Left kidney (tissue), 2 donors: Measurements from ENCODE around the gene PRKACA. TPM values are rescaled to one million over a fixed set of nuclear protein-coding genes. Genes with fewer than 3 reads are reported as not detected.
A peak's percentile ranks its signal among the peaks of the same experiment; 100 is the strongest.

Source experiments
- DNase-seq: peaks from one replicate; pipeline ENCODE4 v3.0.0-alpha.2; 2013
- polyA plus RNA-seq: library from polyadenylated mRNA; unstranded; fragments of 120-200 nt; gene quantifications from one replicate; pipeline ENCODE4 v1.2.1, GENCODE V29; 2013; ENCODE audit not compliant: insufficient read length

Gene PRKACA
- polyA plus RNA-seq, 1 donor = 96.2 TPM

DNA sequence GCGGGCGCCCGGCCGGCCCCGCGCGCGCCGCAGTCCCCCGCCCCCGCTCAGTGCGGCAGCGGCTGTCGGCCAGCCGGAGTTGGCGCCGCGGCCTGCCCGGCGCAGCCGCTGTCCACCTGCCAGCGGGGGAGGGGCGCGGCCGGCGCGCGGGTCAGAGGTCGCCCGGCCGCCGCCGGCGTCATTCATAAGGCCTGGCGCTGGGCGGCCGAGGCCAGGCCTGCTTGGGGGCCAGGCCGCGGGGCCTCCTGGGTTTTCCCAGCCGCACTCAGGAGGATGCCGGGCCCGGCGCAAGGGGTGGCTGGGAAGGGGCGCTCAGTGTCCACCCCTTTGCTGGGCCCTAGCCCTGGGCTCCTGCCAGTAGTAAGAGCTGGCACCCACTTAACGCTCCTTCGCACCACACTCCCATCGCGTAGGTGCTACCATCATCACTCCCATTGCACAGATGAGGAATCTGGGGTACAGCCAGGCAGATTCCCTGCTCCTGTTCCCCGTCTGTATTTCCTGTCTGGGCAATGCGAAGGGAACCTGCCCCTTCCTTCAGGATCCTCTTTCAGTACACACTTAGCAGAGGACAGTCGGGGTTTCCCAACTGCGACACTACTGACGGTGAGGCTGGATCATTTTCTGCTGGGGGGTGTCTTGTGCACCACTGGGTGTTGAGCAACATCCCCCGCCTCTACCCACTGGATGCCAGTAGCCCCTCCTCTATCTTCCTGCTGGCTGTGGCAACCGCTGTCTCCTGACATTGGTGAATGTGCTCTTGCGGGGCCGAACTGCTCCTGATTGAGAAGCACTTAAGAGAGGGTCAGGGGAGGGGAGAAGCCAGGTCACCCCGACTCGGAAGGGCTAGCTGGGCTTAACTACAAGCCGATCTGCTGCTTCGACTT is 846 bp upstream of the PRKACA start:
- DNase-seq = no peak

DNA sequence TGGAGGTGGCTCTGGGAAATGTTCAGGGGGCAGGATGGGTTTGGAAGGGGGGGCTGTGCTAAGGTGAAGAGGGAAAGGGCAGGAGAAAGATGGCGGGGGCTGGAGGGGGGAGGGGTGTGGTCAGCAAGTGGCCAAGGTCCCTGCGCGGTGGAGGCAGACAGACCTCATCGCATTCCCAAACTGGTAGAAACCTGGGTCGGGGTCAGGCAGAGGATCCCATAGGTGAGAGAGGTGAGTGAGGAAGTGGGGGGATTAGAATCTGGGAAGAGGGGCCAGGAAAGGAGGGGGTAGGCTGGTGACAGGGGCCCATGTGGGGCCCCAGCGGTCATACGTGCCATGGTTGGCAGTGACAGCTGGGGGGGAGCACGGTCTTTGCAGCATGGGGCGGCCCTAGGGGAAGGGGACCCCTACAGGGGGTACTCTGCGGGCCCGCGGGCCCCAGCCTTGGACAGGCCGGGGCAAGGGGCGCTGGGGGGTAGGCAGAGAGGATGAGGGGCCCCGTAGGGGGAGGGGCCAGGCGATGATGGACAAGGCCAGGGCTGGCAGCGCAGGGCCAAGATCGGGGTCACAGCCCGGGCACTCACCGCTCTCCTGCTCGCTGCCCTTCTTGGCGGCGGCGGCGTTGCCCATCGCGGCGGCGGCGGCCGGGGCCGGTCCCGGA is 514 bp downstream of the PRKACA start:
- no peak for DNase-seq

DNA sequence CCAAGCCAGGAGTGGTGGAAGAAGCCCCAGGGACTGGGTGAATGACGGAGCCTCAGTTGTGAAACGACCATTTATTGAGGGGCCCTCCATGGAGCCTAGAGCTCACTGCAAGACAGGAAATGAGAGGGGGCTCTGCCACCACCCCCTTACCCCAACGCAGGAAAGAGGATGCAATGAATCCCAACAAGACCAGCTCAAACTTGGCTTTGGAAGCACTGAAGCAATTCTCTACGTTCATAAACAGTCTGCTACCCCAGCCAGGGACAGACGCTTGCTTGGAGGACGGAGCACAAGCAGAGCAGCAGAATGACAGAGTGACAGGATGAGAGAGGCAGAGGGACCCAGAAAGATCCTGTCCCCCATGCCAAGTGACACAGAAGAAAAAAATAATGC is 1.0 kb downstream of the PRKACA start:
- no peak for DNase-seq

DNA sequence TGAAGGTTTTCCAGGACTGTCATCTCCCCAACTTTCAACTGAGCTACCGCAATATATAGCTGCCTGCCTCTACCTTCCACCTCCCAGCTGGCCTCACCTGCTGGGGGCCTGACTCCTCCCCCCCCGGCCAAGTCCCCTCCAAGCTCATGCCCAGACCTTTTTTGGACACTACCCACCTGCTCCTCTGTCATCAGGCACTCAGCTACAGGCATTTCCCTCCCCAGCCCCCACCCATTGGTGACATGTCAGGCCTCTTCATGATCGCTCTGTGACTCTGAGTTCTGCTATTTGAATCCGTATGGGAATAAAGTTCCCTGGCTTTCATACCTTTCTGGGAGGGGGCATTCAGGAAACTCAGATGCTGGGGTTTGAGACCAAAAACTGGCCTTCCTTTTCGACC is 1.8 kb downstream of the PRKACA start:
- no peak for DNase-seq

DNA sequence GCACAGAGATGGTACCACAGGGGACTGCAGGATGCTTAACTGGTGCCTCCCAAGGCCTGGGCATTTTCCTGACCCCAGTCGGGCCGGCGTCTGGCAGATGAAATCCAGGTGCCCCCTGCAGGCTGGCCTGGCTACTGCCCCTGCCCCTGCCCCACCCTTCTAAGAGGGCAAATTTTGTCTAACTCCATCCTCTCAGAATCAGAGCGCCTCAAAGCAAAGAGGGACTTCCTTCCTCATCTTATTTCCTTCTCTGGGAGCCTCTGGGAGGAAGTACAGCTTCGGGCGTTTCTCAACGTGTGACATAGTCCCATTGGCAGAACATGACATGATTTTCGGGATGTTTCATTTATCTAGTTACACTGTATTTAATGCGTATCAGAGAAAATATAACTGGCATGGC is 2.7 kb downstream of the PRKACA start:
- DNase-seq = no peak

DNA sequence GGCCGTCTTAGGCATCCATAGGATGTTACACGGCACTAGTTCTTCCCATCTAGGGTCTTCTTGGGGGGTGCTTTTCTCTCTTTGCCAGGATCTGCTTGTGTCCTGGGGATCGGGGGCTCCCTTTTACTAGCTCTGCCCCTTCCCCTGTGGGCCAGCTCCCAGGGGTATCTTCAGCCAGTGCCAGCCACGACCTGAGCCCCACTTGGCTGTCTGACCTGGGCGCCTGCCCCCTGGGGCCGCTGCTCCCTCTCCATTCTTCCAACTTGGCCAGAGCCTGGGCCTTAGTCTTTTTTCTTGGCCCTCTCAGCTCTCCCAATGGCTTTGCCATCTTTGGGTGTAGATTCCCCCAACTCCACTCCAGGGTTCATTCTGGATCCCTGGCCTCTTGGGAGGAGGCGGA is 3.1 kb downstream of the PRKACA start:
- no peak for DNase-seq

DNA sequence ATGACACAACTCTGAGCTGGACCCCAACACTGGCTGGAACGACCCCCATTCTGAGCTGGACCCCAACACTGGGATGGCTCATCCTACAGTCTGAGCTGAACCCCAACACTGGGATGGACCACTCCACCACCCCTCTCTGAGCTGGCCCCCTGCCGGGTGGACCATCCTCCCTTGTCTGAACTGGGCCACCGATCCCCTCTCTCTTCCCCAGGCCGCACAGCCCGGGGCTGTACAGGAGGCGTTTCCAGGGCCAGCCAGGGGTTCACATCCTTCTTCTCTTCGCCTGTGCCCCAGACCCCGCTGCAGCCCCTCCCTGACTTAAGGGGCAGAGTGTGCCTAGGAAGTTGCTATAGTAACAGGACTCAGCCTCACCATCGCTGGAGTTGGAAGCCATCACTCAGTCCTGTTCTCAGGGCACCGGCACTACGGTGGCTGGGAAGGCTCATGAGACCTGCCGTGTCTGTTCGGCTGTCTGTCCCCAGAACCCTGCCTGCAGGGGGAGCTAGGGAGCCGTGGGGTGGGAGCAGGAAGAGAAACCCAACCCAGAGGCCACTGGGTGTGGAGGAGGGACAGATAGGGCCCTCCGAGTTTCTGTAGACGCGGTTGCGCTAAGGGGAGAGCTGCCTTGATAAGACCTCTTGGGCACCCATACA is 3.7 kb downstream of the PRKACA start:
- no peak for DNase-seq

DNA sequence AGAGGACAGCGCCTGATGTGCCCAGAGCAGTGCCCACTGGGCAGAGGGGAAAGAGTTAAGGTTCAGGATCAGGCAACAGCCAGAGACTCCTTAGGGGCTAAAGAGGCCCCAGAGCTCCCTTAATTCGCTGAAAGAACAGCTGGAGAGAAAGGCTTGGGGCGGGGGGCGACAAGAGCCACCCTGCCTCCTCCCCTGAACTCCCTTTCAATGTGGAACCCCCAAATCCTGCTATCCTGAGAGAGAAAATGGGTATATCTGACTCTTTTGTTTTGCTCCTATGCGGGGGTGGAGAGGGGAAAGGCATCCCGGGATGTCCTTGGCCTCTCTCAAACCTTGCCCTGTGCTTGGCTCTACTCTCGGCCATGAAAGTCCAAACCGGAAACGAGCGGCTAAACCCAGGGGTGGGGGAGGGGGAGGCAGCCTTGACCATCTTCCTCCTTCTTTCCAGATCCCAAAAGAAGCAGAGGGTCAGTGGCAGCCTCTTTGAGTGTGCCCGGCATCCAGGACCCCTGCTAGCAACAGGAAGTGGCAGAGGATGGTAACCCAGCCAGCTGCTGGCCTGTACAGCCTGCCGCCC is 4.7 kb downstream of the PRKACA start:
- DNase-seq = peak; percentile 38

DNA sequence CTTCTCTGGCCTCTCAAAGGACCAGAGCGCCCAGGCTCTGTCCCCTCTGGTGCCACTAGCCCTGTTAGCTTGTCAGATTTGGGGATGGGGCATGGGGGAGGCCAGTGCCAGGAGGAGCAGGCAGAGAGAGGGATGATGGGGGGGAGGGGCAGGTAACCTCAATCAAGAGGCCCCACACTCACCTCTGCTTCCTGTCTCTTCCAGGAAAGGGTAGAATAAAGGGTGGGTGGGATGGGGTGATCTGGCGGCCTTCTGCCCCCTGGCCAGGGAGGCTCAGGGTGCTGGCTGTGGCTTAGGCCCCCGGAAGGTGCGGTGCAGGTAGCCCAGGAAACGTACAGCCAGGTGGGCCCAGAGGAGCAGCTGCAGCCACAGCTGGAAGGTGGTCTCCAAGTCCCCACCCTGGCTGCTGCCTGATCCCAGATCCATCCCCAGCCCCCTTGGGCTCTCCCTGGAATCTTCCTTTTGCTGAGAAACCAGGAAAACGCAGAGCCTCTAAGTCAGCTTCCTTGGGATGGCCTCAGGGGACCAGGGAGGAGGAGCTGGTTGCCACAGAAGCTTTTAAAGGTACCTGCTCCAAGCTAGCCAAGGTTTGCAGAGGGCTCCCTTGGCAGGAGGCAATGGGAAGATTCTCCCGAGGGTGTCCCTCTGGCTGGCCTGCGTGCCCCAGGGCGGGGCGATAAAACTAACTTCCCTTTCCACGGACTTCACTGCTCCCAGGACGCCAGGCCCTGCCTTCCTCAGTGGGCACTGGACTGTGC is 5.3 kb downstream of the PRKACA start:
- no peak for DNase-seq

DNA sequence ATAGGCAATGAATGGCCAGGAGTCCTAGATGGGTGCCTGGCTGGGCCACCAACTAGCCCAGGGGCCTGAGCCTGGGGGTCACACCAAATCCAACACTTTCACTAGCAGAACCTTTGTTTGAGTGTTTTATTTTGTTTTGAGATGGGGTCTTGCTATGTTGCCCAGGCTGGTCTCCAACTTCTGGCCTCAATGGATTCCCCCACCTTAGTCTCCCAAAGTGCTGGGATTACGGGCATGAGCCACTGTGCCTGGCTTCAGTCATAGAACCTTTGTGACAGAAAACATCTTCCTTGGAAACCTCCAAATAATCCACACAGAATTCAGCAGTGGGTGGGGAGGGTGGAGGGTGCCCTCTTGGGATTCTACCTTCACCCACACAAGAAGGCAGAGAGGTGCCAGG is 6.1 kb downstream of the PRKACA start:
- DNase-seq = no peak

DNA sequence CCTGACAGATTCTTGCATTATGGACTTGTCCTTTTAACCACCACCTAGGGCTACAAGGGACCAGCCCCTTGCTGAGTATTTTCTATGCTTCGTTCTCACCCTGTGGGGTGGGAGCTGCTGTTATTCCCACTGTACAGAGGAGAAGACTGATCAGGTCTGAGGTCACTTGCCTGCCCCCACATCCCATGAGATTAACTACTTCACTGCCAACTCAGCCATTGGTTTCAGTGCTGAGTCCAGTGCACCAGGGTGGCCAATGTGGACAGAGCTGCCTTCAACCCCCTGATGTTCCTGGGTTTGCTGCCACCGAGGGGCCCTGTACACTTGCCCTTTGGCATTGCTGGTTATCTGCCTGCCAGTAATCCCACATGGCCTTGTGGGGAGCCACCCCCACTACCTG is 6.9 kb downstream of the PRKACA start:
- no peak for DNase-seq

DNA sequence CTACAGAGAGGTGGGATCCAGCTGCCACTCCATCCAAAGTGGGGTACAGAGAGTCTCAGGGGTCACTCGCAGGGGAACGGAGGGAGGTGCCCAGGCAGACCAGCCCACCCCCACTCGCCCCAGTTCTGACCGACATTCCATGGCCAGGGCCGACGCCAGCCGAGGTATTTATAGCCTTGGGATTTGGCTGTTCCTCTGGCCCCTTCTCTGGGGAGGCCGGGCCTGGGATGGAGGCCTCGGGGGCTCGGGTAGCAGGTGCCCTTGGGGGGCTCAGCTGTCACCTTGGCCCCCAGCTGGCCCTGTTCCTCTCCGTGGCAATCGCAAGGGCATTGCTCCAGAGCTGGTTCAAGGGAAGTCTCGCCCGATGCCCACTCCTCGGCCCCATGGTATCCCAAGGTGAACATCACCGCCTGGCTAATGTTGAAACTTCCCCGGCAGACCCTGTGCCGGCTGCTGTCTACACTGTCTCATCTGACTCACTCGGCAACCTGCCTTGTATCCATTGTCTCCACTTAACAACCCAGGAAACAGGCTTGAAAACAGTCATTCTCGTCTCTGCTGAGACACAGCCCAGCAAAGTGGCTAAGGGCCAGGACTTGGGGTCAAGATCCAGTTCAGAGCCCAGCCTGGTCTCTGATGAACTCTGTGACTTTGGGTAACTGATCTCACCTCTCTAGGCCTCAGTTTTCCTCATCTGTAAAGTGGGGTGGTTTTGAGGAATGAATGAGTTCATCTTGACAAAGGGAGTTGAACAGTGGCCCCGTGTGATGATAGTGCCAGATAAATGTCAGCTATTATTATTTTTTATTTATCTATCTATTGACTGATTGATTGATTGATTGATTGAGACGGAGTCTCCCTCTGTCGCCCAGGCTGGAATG is 9.7 kb downstream of the PRKACA start:
- DNase-seq = no peak

DNA sequence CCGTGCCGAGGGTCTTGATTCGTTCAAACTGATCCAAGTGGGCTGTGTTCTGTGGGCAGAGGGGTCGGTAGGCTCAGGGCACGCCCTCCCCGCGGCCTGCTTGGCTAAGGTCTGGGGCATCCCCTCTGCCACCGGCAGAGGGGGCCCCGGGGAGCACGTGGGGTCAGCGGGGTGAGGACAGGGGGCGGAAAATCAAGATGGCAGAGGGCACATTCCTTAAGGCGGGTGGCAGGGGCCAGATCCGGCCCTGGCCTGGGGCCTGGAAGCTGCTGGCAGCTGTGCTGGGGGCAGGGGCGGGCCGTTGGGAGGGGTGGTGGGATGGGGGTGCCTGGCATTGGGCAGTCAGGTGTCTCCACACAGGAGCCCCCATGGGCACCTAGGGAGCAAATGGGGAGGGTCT is 10.7 kb downstream of the PRKACA start:
- no peak for DNase-seq

DNA sequence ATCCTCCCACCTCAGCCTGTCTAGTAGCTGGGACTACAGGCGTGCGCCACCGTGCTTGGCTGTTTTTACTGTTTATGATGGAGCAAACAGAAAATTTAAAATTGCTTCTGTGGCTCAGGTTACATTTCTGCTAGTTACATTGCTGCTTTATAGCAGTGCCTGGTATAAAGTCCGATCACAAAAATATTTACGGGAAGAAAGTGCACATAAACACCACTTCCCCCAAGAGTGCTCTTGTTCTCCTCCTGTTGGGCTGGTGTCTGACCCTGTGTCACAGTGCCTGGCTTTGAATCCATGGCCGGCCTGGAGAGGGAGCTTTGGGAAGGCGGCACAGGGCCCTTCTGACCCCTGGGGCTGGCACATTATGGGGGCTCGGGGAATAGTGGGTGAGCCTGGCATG is 11.9 kb downstream of the PRKACA start:
- no peak for DNase-seq

DNA sequence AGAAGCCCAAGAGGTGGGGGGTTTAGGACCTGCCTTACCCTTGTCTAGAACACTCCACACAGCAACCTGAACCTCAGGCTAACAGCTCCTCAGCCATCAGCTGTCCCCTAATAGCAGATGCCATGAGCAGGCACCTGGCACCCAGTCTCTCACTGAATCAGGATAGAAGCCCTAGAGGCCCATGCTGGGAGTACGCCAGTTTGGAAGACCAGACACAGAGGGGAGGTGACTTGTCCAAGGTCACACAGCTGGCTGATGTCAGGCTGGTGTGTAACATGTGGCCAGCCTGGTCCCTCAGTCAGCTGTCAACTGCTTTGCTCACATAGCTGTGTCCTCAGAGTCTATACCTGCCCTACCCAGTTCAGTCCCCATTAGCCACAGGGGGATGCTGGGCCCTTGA is 14.3 kb downstream of the PRKACA start:
- no peak for DNase-seq

DNA sequence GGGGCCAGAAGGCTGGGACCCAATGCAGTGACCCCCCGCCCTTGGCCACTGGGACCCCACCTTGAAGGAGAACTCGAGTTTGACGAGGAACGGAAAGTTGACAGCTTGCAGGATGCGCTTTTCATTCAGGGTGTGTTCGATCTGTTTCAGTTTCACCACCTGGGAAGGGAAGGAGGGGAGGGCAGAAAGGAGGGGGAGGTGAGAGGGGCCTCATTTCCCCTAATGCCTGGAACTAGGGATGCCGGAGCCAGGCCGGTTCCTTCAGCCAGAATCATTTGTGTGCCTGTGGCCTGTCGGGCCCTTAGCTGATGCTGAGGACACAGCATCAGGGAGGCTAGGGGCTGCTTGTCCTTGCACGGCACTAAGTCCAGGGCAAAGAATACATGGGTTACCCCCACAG is 14.8 kb downstream of the PRKACA start:
- DNase-seq = no peak

DNA sequence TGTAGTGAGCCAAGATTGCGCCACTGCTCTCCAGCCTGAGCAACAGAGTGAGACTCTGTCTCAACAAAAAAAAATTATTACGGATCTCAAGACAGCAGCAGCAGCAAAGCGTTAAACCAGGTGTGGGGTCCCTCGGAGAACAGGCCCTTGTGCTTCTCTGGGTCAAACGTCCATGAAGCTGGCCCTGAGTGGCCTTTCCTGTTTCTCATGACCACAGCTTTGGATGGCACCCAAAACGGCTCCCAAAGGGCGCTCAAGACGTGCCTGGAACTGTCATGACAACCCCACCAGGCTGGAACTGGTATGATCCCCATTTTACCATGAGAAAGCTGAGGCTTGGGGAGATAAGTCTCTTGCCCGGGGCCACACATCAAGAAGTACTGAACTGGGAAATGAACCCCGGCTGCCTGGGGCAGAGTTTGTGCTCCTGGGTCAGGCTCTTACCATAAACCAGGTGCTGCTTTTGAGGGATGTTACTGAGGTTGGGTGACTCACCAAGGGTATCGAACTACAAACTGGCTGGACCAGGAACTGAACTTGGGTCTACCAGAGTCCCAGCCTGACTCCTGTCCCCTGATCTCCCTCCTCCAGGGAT is 15.4 kb downstream of the PRKACA start:
- DNase-seq = no peak

DNA sequence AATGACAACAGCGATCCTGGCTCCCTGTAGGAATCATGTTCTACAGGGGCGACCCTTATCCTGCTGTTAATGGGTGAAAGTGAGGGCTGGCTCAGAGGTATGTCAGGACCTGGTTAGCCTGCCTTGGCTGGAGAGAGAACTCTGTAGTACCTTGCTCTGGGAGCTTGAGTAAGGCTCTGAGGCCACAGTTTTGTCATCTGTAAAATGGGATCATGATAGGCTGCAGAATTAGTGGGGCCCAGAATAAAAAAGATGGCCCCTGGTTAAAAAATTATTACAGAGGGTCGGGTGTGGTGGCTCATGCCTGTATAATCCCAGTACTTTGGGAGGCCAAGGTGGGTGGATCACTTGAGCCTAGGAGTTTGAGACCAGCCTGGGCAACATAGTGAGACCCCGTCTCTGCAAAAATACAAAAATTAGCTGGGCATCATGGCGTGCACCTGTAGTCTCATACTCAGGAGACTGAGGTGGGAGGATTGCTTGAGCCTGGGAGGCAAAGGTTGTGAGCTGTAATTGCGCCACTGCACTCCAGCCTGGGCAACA is 16.5 kb downstream of the PRKACA start:
- no peak for DNase-seq

DNA sequence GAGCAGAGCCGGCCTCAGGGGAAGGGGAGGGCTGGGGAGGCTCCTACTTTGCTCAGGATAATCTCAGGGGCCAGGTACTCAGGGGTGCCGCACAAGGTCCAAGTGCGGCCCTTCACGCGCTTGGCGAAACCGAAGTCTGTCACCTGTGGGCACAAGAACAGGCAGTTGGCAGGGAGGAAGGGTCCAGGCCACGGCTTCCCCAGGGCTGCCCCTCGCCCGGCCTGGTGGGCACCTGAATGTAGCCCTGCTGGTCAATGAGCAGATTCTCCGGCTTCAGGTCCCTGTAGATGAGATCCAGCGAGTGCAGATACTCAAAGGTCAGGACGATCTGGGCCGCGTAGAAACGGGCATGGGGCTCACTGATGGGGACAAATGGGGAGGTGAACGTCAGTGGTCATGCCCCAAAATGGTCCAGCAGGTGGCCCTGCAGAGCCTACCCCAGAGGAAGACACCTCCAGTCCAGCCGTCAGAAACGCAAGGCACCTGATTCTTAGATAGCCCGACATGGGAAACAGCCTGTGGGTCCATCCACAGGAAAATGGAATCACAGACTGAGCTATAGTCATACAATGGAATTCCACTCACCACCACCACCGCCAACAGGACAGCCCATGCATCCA is 19.9 kb downstream of the PRKACA start:
- DNase-seq = no peak
